SK-N-SH (cell line): ENCODE data around the gene LDAF1. TPM values are rescaled to one million over a fixed set of nuclear protein-coding genes. Genes with fewer than 3 reads are reported as not detected.

ENCODE experiments used
- CTCF ChIA-PET: fragments of 300-600, 350-600 bp; formaldehyde crosslinking; extraction: SDS; loops from one replicate; lab custom pipeline; 2021; lab: Yijun Ruan, JAX
- POLR2A ChIA-PET: fragments of 350-600 bp; sonication (Branson Sonifier 250); formaldehyde crosslinking; extraction: SDS; loops from one replicate; lab custom pipeline; 2020; ENCODE audit warnings: antibody characterized with exemption, inconsistent platforms; lab: Yijun Ruan, JAX
- DNase-seq: peaks from one replicate; pipeline ENCODE4 v3.0.0; 2012
- H2AFZ ChIP-seq: fragments of 200-600 bp; sonication (generic); 2 replicates; pipeline ENCODE4 v1.8.1; 2016; ENCODE audit warnings: antibody characterized with exemption, mild to moderate bottlenecking, low read depth
- H3F3A ChIP-seq: fragments of 200-600 bp; sonication (generic); replicated peaks from 2 replicates; pipeline ENCODE3; 2016; ENCODE audit warnings: antibody characterized with exemption, mild to moderate bottlenecking; ENCODE audit not compliant: insufficient read depth
- H3K27ac ChIP-seq, 2 experiments: fragments of 200-500 bp in 1 of 2; fragments of 200-600 bp in 1 of 2; sonication (Bioruptor generic) in 1 of 2; sonication (generic), shearing (Covaris generic) in 1 of 2; 2 replicates each; pipeline versions ENCODE4 v1.5.1 to v1.6.1; 2014 to 2016; ENCODE audit warnings: low read depth in 2 of 2, inconsistent platforms in 1 of 2, low read length in 1 of 2, mild to moderate bottlenecking in 1 of 2, mixed read lengths in 1 of 2
- H3K27me3 ChIP-seq: fragments of 200-600 bp; sonication (generic), shearing (Covaris generic); 2 replicates; pipeline ENCODE4 v1.6.1; 2016; ENCODE audit warnings: mixed run types; ENCODE audit not compliant: insufficient read depth
- H3K36me3 ChIP-seq, 2 experiments: fragments of 200-500 bp in 1 of 2; fragments of 200-600 bp in 1 of 2; sonication (Bioruptor generic) in 1 of 2; sonication (generic) in 1 of 2; replicated peaks in 1 of 2; 2 replicates each; pipeline versions ENCODE3 to v1.5.1; 2014 to 2016; ENCODE audit warnings: low read length in 1 of 2, mild to moderate bottlenecking in 1 of 2; ENCODE audit not compliant: insufficient read depth in 2 of 2, control insufficient read depth in 1 of 2
- H3K4me1 ChIP-seq, 2 experiments: fragments of 200-500 bp in 1 of 2; fragments of 200-600 bp in 1 of 2; sonication (Bioruptor generic) in 1 of 2; sonication (generic), shearing (Covaris generic) in 1 of 2; 2 replicates each; pipeline versions ENCODE4 v1.5.1 to v1.6.1; 2014 to 2016; ENCODE audit warnings: low read depth in 1 of 2, low read length in 1 of 2, mixed run types in 1 of 2; ENCODE audit not compliant: insufficient read depth in 2 of 2, control insufficient read depth in 1 of 2
- H3K4me2 ChIP-seq: fragments of 200-600 bp; sonication (generic), shearing (Covaris generic); 2 replicates; pipeline ENCODE4 v1.6.1; 2017; ENCODE audit warnings: mixed run types
- H3K4me3 ChIP-seq, 2 experiments: fragments of 200-500 bp in 1 of 2; fragments of 200-600 bp in 1 of 2; sonication (Bioruptor generic) in 1 of 2; sonication (generic), shearing (Covaris generic) in 1 of 2; 2 replicates each; pipeline versions ENCODE4 v1.5.1 to v1.8.1; 2014 to 2016; ENCODE audit warnings: low read depth in 2 of 2, inconsistent platforms in 1 of 2, low read length in 1 of 2, mild to moderate bottlenecking in 1 of 2, mixed read lengths in 1 of 2, moderate library complexity in 1 of 2
- H3K79me2 ChIP-seq: fragments of 200-600 bp; sonication (generic); 2 replicates; pipeline ENCODE4 v1.8.1; 2017; ENCODE audit warnings: mild to moderate bottlenecking; ENCODE audit not compliant: insufficient read depth
- H3K9ac ChIP-seq: fragments of 200-600 bp; sonication (generic); 2 replicates; pipeline ENCODE4 v1.6.1; 2017; ENCODE audit warnings: mixed run types
- H3K9me2 ChIP-seq: fragments of 200-600 bp; sonication (generic); 2 replicates; pipeline ENCODE4 v1.6.1; 2017; ENCODE audit warnings: mixed run types
- H3K9me3 ChIP-seq: fragments of 200-600 bp; sonication (generic); 2 replicates; pipeline ENCODE4 v1.6.1; 2017; ENCODE audit warnings: mixed run types, mild to moderate bottlenecking, moderate library complexity
- H4K20me1 ChIP-seq: fragments of 200-600 bp; sonication (generic); 2 replicates; pipeline ENCODE4 v1.6.1; 2017; ENCODE audit warnings: mild to moderate bottlenecking, mixed run types; ENCODE audit not compliant: insufficient read depth
- CTCF ChIP-seq: fragments of 200-600 bp; sonication (generic); IDR thresholded peaks from 2 replicates; pipeline ENCODE4 v1.6.1; 2017; ENCODE audit warnings: antibody characterized with exemption, mild to moderate bottlenecking, moderate library complexity
- ELF1 ChIP-seq: IDR thresholded peaks from 2 replicates; pipeline ENCODE4 v1.4.0; 2012
- EP300 ChIP-seq, 2 experiments: IDR thresholded peaks; 2 replicates each; pipeline versions ENCODE4 v1.4.0 to v1.6.1; 2012; ENCODE audit warnings: borderline replicate concordance in 1 of 2, low read depth in 1 of 2, low read length in 1 of 2
- EZH2phosphoT487 ChIP-seq: fragments of 200-600 bp; sonication (generic); IDR thresholded peaks from 2 replicates; pipeline ENCODE4 v1.6.1; 2017; ENCODE audit warnings: low read depth, mixed run types, mild to moderate bottlenecking, antibody characterized with exemption, moderate library complexity, borderline replicate concordance
- FOSL2 ChIP-seq: IDR thresholded peaks from 2 replicates; pipeline ENCODE4 v1.4.0; 2012; ENCODE audit warnings: low read depth, mild to moderate bottlenecking, moderate library complexity, borderline replicate concordance
- GABPA ChIP-seq: IDR thresholded peaks from 2 replicates; pipeline ENCODE4 v1.4.0; 2012; ENCODE audit warnings: low read depth, mild to moderate bottlenecking
- IRF3 ChIP-seq: fragments of 150-350 bp; IDR thresholded peaks from 2 replicates; pipeline ENCODE4 v1.6.1; 2016; ENCODE audit warnings: mild to moderate bottlenecking, low read depth, low read length
- JUND ChIP-seq: IDR thresholded peaks from 2 replicates; pipeline ENCODE4 v1.4.0; 2012
- POLR2AphosphoS5 ChIP-seq: IDR thresholded peaks from 2 replicates; pipeline ENCODE4 v1.6.1; 2012; ENCODE audit warnings: low read depth, low read length
- RAD21 ChIP-seq: IDR thresholded peaks from 2 replicates; pipeline ENCODE4 v1.6.1; 2012; ENCODE audit warnings: mild to moderate bottlenecking, low read length
- RCOR1 ChIP-seq: fragments of 150-350 bp; IDR thresholded peaks from 2 replicates; pipeline ENCODE4 v1.6.1; 2017; ENCODE audit warnings: antibody characterized with exemption, low read length
- REST ChIP-seq: IDR thresholded peaks from 2 replicates; pipeline ENCODE4 v1.6.1; 2012; ENCODE audit warnings: mild to moderate bottlenecking, low read depth, low read length, moderate library complexity
- RFX5 ChIP-seq: IDR thresholded peaks from 2 replicates; pipeline ENCODE4 v1.6.1; 2012; ENCODE audit warnings: mild to moderate bottlenecking, improper control_type of control experiment, low read length
- SIN3A ChIP-seq: IDR thresholded peaks from 2 replicates; pipeline ENCODE4 v1.6.1; 2012; ENCODE audit warnings: low read depth, mild to moderate bottlenecking, low read length, moderate library complexity, borderline replicate concordance
- SMC3 ChIP-seq: IDR thresholded peaks from 2 replicates; pipeline ENCODE4 v1.6.1; 2012; ENCODE audit warnings: low read depth, low read length, improper control_type of control experiment
- TEAD4 ChIP-seq: IDR thresholded peaks from 2 replicates; pipeline ENCODE4 v1.4.0; 2012; ENCODE audit warnings: mild to moderate bottlenecking, borderline replicate concordance; ENCODE audit not compliant: insufficient read depth
- USF1 ChIP-seq: IDR thresholded peaks from 2 replicates; pipeline ENCODE4 v1.4.0; 2012; ENCODE audit warnings: low read depth, borderline replicate concordance
- YY1 ChIP-seq: IDR thresholded peaks from 2 replicates; pipeline ENCODE4 v1.4.0; 2012; ENCODE audit warnings: low read depth, mild to moderate bottlenecking
- whole genome bisulfite sequencing: methylation state at CpG from one replicate; pipeline ENCODE4 v1.1.6; 2017; ENCODE audit warnings: low lambda C conversion rate; 5-methylcytosine and 5-hydroxymethylcytosine counted together
- polyA plus RNA-seq, 3 experiments: library from polyadenylated mRNA; depleted of rRNA; stranded (reverse); fragments of >200 nt; gene quantifications; 2 replicates each; pipeline ENCODE4 v1.2.3, GENCODE V29; 2012

LDAF1 gene
- polyA plus RNA-seq, 1 of the 3 experiments (the other 2 are of a cell fraction) = 10.0 TPM

GRCh38 chr16:21179126-21179982, 20.9 kb downstream of the LDAF1 start (continued):
- TF ChIP-seq USF1 (no peak), RCOR1 (no peak), EZH2phosphoT487 (no peak), RFX5 (no peak), ELF1 (no peak), IRF3 (no peak)
- TF ChIP-seq, all 33 proteins: peak for 0

GRCh38 chr16:21179983-21180365, 21.5 kb downstream of the LDAF1 start:
- Histone ChIP-seq H3K79me2 (no peaks in the 10 kb centered on the region), H3F3A (no peaks in the 10 kb centered on the region), H3K4me1 (no peaks in the 10 kb centered on the region), H4K20me1 (no peaks in the 10 kb centered on the region), H3K4me3 (no peak overlapping the region), H3K27ac (no peak overlapping the region), H3K4me2 (no peak overlapping the region), H3K36me3 (peaks cover 5 to 28% of the 10 kb centered on the region in 2 experiments), H3K9me2 (no peaks in the 10 kb centered on the region), H3K9ac (no peak overlapping the region), H3K27me3 (no peaks in the 10 kb centered on the region), H2AFZ (no peak overlapping the region), H3K9me3 (no peaks in the 10 kb centered on the region)
- WGBS = 91% methylated on average over 3 of the region's 3 CpGs
- TF ChIP-seq USF1 (no peak), SMC3 (no peak), JUND (no peak), RAD21 (no peak), POLR2AphosphoS5 (no peak), TEAD4 (no peak), YY1 (no peak), REST (no peak), EZH2phosphoT487 (no peak), RCOR1 (no peak), CTCF (no peak), ELF1 (no peak), GABPA (no peak), FOSL2 (no peak), EP300 (IDR thresholded peaks at IDR 0.05; ENCODE audit: borderline replicate concordance in 1 of 2, low read depth in 1 of 2, low read length in 1 of 2) (no peak), SIN3A (no peak)
- ChIA-PET POLR2A (no interaction called here), CTCF (interaction anchor here (0.9 to 2.3 kb wide), 3 partner anchors 9 to 121 kb away, joined by 3 to 7 read pairs (median 5); no protein-coding TSS in a partner anchor)
- DNase-seq = no peak
